Prostate gland (tissue), 2 donors: ENCODE data around the gene SLC45A2. TPM values are rescaled to one million over a fixed set of nuclear protein-coding genes. Genes with fewer than 3 reads are reported as not detected.

Source experiments
- DNase-seq: peaks from one replicate; pipeline ENCODE4 v3.0.0-alpha.2; 2019; ENCODE audit warnings: low spot score
- H3K27ac ChIP-seq, 2 donors: fragments of 200-600 bp; sonication (generic); 2 replicates each; pipeline ENCODE4 v1.5.1; 2017 to 2019
- H3K27me3 ChIP-seq: fragments of 200-600 bp; sonication (generic); replicated peaks from 2 replicates; pipeline ENCODE4 v1.5.1; 2019; ENCODE audit not compliant: insufficient read depth
- H3K36me3 ChIP-seq, 2 donors: fragments of 200-600 bp; sonication (generic); 1 replicate in 1 of 2; 2 replicates in 1 of 2; pipeline versions ENCODE4 v1.5.1 to v1.8.1; 2017 to 2019
- H3K4me1 ChIP-seq: fragments of 200-600 bp; sonication (generic); replicated peaks from 2 replicates; pipeline ENCODE4 v1.5.1; 2019
- H3K4me3 ChIP-seq, 2 donors: fragments of 200-600 bp; sonication (generic); 2 replicates each; pipeline ENCODE4 v1.5.1; 2017 to 2019
- H3K9me3 ChIP-seq: fragments of 200-600 bp; sonication (generic); 2 replicates; pipeline ENCODE4 v1.5.1; 2017
- CTCF ChIP-seq, 4 experiments: fragments of 200-600 bp in 2 of 4; fragments of 450-650 bp in 2 of 4; sonication (generic) in 2 of 4; IDR thresholded peaks; 1 replicate in 3 of 4; 2 replicates in 1 of 4; pipeline ENCODE4 v1.5.1; 2016 to 2019; ENCODE audit warnings: antibody characterized with exemption in 4 of 4, mild to moderate bottlenecking in 2 of 4, moderate library complexity in 2 of 4
- POLR2A ChIP-seq: fragments of 450-650 bp; IDR thresholded peaks from one replicate; pipeline ENCODE4 v1.6.1; 2016; ENCODE audit warnings: antibody characterized with exemption, mild to moderate bottlenecking
- POLR2AphosphoS5 ChIP-seq: sonication (generic); formaldehyde crosslinking; IDR thresholded peaks from one replicate; pipeline ENCODE4 v1.6.1; 2017; ENCODE audit warnings: antibody characterized with exemption
- WGBS: methylation state at CpG from one replicate; pipeline ENCODE4 v1.1.5; 2018; 5-methylcytosine and 5-hydroxymethylcytosine counted together
- intact Hi-C: fragments of 100-400 bp; cut with DNase I; formaldehyde crosslinking; loops from one replicate; pipeline ENCODE4 v1.14.2; 2022
- total RNA-seq, 2 donors: library from RNA; depleted of rRNA; stranded (reverse); fragments of >200 nt; gene quantifications; one replicate each; pipeline ENCODE4 v1.1.0, GENCODE V29; 2016

SLC45A2 gene
- total RNA-seq, 2 donors from 2014 or later: 0.09 TPM; not detected in 1

- no peak overlapping the region for H3K4me3 ChIP-seq
- H3K9me3 ChIP-seq: no peaks in the 10 kb centered on the region
- no peaks in the 10 kb centered on the region for H3K36me3 ChIP-seq
- no peak overlapping the region for H3K27ac ChIP-seq
- intact Hi-C loops: no loop called here
- 38% methylated on average over 2 of the region's 2 CpGs for WGBS
- H3K4me1 ChIP-seq: no peaks in the 10 kb centered on the region
- no peaks in the 10 kb centered on the region for H3K27me3 ChIP-seq
- no peak for DNase-seq
- TF ChIP-seq POLR2AphosphoS5 (no peak), CTCF (IDR thresholded peaks at IDR 0.05) (no peak), POLR2A (no peak)
Observed at GRCh38 chr5:34017254-34017653, 32.8 kb upstream of the SLC45A2 start.

- Histone ChIP-seq H3K9me3 (no peaks in the 10 kb centered on the region), H3K36me3 (no peaks in the 10 kb centered on the region), H3K4me1 (no peaks in the 10 kb centered on the region), H3K27me3 (no peaks in the 10 kb centered on the region), H3K4me3 (no peak overlapping the region), H3K27ac (no peak overlapping the region)
- intact Hi-C loops: no loop called here
- WGBS: 47% methylated on average over 2 of the region's 2 CpGs
- no peak for TF ChIP-seq POLR2AphosphoS5
- TF ChIP-seq CTCF (IDR thresholded peaks at IDR 0.05): no peak
- TF ChIP-seq POLR2A: no peak
- DNase-seq: no peak
Observed at GRCh38 chr5:34016750-34017149, 32.3 kb upstream of the SLC45A2 start.

- H3K27me3 ChIP-seq: no peaks in the 10 kb centered on the region
- no peak overlapping the region for H3K4me3 ChIP-seq
- intact Hi-C loops: no loop called here
- TF ChIP-seq POLR2AphosphoS5 (no peak), POLR2A (no peak), CTCF (IDR thresholded peaks at IDR 0.05) (no peak)
- no peaks in the 10 kb centered on the region for H3K9me3 ChIP-seq
- DNase-seq: no peak
- no peaks in the 10 kb centered on the region for H3K4me1 ChIP-seq
- no peaks in the 10 kb centered on the region for H3K36me3 ChIP-seq
- 73% methylated on average over 5 of the region's 5 CpGs for WGBS
- no peak overlapping the region for H3K27ac ChIP-seq
Observed at GRCh38 chr5:34016222-34016621, 31.7 kb upstream of the SLC45A2 start.

GRCh38 chr5:34015120-34015822, 30.8 kb upstream of the SLC45A2 start:
- no peak overlapping the region for H3K4me3 ChIP-seq
- no peak for DNase-seq
- H3K36me3 ChIP-seq: no peaks in the 10 kb centered on the region
- H3K27ac ChIP-seq: no peak overlapping the region
- WGBS: 86% methylated on average over 4 of the region's 4 CpGs
- intact Hi-C loops: no loop called here
- H3K27me3 ChIP-seq: no peaks in the 10 kb centered on the region
- H3K9me3 ChIP-seq: no peaks in the 10 kb centered on the region
- no peaks in the 10 kb centered on the region for H3K4me1 ChIP-seq
- TF ChIP-seq POLR2A (no peak), POLR2AphosphoS5 (no peak), CTCF (IDR thresholded peaks at IDR 0.05) (no peak)

GRCh38 chr5:34014626-34015025, 30.1 kb upstream of the SLC45A2 start:
- DNase-seq: no peak
- intact Hi-C loops: no loop called here
- Histone ChIP-seq H3K4me3 (no peak overlapping the region), H3K27ac (no peak overlapping the region), H3K4me1 (no peaks in the 10 kb centered on the region), H3K9me3 (no peaks in the 10 kb centered on the region), H3K36me3 (no peaks in the 10 kb centered on the region), H3K27me3 (no peaks in the 10 kb centered on the region)
- TF ChIP-seq CTCF (IDR thresholded peaks at IDR 0.05): no peak
- no peak for TF ChIP-seq POLR2AphosphoS5
- no peak for TF ChIP-seq POLR2A
- 97% methylated on average over 2 of the region's 2 CpGs for WGBS
